Measurements from ENCODE around the gene MYCBPAP.

Gene MYCBPAP, protein sequence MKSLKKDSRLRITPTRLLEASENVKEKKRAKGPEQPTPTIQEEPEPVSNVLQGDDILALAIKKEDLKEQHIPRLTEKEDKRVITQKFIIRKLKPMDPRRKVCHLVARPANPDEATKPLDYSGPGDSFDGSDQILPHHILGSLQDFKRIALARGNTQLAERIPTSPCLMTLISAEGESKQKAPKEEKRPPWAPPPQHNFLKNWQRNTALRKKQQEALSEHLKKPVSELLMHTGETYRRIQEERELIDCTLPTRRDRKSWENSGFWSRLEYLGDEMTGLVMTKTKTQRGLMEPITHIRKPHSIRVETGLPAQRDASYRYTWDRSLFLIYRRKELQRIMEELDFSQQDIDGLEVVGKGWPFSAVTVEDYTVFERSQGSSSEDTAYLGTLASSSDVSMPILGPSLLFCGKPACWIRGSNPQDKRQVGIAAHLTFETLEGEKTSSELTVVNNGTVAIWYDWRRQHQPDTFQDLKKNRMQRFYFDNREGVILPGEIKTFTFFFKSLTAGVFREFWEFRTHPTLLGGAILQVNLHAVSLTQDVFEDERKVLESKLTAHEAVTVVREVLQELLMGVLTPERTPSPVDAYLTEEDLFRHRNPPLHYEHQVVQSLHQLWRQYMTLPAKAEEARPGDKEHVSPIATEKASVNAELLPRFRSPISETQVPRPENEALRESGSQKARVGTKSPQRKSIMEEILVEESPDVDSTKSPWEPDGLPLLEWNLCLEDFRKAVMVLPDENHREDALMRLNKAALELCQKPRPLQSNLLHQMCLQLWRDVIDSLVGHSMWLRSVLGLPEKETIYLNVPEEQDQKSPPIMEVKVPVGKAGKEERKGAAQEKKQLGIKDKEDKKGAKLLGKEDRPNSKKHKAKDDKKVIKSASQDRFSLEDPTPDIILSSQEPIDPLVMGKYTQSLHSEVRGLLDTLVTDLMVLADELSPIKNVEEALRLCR

DNA sequence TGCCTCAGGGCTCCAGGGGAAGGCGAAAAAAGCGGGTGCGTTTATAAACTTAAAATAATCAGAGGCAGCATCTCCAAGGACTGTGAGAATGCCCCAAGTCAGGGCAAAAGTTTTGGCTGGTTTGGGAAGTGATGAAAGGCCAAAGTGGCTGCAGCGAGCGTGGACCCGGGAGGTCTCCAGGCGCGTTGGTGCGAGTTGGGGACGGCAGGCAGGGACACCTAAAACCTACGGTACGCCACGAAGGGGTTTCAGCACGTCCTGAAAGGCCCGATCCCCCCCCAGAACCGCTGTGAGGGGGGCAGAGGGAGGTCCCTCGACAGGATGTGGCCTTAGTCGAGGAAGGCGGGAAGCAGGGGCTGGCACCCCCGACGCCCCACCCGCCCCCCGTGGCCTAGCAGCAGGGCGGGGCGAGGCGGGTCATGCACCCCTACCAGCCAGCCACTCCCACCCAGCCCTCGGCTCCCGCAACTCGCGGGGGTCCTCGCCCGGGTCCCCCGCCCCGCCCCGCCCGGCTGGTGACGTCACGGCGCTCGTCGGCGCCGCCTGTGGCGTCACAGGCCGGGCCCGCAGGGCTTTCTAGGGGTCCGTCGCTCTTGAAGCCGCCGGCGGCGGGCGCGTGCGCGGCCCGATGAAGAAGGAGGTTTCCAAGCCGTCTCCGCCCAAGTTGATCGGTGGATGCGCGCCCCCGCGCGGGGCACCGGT, at the start of gene MYCBPAP:
TSS of gene MYCBPAP (plus strand) at position 569 of the 702 bp plus-strand sequence. CDS start 236 bp downstream, outside the sequence.
- DNase-seq, result no peak

DNA sequence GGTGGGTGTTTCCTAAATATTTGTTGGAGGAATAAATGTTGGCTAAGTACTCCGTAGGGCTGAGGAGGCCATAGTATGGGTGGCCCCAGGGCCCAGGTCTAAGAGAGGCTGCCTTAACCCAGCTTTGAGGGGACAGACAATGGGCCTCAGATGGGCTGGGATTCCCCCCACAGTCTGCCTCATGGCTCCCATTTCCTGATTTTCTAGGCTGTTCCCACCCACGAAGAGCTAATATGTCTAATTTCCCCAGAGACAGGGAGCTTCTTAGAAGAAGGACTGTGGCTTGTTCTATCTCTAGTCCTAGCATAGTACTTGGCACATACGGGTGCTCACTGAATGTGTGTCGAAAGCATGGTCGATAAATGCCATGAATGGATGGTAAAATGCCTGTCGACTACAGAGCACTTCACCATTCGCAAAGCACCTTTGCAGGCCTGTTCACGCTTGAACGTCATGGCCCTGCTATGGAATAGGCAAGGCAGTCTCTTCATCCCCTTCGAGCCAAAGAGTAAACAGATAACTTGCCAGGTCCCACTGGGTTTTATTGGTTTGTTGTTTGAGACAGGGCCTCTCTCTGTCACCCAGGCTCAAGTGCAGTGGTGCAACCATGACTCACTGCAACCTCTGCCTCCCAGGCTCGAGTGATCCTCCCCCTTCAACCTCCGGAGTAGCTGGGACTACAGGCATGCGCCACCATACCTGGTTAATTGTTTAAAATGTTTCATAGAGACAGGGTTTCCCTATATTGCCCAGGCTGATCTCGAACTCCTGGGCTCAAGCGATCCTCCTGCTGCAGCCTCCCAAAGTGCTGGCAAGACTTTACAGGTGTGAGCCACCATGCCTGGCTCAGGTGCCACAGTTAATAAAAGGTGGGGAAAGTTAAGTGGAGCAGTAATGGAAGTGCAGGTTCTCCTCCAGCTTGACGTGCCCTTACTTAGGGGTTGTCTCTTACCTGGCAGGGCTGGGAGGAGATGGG, 49.2 kb upstream of the MYCBPAP start:
- DNase-seq, result no peak

DNA sequence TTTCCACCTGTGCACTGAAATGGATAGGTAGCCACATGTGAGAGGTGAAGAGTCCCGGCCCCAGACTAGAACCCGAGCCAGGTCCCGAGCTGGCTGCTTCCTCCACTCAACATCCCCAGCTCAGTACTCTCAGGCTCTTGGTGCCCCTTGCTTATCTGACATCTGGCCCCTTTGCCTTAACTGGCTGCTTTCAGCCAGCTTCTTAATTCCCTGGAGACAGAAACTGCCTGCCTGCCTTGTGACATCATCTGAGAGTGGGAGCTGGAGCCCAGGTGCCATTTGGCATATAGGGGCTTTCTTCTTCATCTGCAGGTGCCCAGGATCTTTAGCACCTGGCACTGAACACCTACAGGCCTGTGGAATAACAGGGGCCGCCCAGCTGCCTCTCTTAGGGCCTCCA, 48.5 kb upstream of the MYCBPAP start:
- DNase-seq, result peak; percentile 99

DNA sequence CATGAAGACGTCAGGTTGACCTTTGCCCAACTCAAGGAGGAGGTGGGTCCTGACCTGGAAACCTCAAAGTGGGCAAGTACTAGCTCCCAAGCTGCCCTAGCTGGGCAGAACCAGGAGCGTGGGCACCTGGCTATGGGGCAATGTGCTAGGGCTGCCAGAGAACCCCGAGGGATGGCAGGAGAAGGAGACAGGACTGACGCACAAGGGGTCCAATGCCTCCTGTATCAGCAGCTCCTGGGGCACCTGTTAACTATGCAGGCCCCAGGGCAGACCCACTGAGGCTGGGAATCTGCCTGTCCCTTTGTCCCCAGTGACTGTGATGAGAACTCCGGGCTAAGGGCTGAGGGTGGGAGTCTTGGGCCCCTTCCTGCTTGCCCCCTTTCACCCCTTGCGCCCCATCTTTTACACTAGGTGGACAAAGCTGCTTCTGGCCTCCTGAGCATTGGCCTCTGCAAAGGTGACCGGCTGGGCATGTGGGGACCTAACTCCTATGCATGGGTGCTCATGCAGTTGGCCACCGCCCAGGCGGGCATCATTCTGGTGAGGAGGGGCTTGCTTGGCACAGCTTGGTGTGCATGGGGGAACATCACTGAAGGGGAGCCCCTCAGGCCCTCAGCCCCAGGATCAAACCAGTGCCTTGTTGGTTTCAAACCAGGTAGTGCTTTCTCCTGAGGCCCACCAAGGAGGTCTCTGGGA, 47.3 kb upstream of the MYCBPAP start:
- DNase-seq, result no peak

DNA sequence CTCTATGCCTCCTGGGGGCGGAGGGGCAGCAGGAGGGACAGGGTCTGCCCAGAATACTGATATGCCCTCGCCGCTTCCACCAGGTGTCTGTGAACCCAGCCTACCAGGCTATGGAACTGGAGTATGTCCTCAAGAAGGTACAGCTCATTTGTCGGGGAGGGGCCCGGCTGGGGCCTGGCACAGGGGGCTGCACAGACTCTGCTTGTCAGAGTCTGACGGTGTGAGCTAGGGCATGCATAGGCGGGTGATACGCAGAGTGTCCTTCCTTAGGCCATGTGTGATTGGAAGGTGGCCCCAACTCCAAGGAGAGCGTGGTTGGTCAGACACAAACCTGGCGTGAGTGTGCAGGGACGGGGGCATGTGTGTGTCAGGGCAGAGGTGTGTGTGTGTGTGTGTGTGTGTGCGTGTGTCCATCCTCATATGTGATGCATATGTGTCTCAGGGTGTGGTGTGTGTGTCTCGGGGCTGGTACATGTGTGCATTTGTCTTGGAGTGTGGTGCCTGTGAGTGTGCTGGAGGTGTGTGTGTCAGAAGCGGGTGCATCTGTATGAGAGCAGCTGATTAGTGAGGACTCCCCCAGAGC, 46.6 kb upstream of the MYCBPAP start:
- no peak for DNase-seq

DNA sequence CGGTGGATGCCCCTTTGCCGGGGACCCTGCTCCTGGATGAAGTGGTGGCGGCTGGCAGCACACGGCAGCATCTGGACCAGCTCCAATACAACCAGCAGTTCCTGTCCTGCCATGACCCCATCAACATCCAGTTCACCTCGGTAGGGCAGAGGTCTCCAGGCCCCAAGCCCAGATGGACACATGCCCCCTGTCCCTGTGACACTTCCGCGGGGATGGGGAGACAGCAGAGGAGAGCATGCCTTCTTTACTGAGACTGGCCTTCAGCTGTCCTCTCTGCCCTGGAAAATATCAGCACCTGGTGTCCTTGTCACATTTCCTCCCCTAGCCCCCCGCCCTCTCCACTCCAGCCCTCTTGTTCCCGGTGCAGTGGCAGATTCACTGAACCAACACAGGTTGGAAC, 45.8 kb upstream of the MYCBPAP start:
- DNase-seq, result no peak

DNA sequence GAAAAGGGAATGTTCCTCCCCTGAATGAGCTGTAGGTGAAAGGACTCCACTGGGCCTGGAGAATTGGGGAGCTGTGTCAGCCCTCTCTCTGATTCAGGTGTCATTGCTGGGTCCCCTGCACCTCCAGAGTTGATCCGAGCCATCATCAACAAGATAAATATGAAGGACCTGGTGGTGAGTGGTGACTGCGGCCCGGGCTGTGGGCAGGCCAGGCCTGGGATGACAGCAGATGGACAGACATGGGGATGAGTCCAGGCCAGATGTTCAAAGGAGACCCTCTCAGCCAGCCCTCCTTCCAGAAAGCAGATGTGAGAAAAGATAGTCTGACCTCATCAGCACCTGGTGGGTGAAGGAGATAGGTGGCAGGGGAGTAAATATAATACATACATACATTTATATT, 44.1 kb upstream of the MYCBPAP start:
- DNase-seq, result no peak

DNA sequence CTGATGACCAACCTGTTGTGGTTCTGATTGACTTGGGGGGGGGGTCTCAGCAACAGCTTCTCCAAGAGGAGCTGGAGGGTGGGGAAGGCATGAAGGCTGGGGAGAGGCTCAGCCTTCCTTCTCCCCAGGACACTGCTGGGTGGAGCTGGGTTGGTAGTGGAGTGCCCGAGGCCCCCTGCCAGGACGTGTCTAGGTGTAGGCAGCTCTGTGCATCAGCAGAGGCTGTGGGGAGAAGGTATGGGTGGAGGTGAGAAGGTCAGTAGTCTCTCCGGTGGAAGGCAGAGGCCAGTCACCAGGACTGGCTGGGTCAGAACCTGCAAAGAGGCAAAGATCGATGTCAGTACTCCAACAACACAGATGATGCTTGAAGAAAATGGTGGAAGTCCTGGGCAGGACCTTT, 43.5 kb upstream of the MYCBPAP start:
- DNase-seq, result no peak

DNA sequence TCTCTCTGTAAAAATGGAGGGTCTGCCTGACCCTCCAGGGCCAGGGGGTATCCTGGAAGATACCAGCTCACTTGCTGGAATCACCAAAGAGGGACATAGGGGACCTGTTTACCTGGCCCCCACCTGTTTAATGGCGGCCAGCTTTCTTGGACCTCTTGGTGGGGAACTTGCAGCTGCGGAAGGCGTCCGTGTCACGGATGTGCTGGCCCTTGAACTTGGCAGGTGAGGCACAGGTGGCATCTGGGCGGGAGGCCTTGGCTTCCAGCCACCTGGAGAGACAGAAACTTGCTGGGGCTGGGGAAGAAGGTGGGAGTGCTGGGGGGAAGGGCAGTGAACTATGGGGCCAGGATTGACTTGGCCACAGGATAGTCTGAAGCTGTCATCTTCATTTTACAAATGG, 43.1 kb upstream of the MYCBPAP start:
- DNase-seq, result peak; percentile 60

DNA sequence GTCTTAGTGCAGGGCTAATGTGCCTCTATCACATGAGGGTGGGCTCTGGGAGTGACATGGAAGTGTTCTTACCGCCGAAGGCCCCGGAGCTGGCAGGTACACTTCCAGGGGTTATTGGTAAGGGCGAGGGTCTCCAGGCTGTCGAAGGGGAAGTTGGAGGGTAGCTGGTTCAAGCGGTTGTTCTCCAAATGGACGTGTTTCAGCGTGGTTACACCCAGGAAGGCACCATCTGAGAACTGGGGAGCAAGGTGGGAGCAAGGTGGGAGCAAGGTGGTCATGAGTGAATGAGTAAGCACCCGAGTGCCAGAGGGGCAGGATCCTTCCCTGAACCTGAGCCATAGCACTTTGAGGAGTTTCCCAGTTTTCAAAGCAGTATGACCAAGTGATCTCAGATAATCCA, 42.6 kb upstream of the MYCBPAP start:
- peak; percentile 54 for DNase-seq

DNA sequence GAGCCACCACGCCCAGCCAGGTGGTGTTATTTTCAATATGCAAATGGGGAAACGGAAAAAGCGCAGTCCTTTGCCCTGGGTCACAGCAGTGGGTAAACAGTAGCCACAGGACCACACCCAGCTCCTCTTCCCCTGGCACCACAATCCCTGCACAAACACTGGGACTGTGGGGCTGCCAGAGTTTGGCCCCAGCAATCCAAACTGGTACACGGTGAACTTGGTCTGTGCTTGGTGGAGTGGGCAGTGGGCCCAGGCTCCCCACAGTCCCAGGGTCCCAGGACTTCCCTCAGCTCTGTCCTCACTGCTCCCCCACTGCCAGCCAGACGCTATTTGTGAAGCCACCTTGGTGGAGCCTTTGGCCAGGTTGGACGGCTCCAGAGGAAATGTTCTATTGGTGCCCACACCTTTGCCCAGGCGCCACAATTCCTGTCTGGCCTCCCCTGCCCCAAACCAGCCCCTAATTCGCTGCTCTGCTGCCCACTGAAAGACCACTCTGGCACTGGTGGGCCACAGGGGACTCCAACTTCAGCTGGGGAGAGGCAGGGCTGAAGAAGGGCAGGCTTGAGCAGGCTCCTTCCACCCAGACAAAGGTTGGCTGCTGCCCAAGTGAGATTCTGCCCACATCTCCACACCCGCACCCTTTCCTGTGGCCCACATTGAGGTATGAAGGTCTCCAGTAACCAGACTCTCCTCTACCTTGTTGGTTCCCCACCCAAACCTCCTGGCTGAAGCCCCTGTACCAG, 41.7 kb upstream of the MYCBPAP start:
- DNase-seq, result no peak

DNA sequence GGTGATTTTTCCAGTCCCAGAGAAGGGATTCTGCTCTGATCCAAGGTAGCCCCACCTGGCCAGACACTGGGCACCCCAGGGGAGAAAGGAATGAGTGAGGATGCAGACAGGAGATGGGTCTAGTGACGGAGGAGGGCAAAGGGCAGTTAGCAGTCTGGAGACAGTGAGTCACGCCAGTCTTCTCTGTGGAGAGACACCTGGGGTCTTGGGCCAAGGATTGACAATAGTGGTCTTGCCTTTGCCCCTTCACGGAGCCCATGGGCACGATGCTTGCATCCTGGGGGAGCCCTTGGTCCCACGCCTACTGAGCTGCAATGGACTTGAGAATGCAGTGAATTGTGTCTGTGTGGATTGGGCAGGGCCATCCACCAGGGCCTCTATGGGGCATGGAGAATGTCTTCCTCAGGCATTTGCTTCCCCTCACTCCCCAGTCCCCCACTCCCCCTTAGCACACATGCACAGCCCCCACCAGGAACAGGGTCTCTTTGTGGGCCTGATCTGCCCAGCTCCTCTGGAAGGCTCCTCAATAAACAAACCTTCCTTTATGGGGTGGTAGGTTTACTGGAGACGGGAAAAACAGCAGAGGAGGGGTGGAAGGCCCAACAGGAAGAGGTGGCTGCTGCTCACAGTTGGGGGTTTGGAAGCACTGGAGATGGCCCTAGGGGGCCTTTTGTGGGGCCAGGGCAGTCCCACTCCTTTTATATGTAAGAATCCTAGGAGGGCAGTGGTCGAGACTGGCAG, 41.0 kb upstream of the MYCBPAP start:
- no peak for DNase-seq

DNA sequence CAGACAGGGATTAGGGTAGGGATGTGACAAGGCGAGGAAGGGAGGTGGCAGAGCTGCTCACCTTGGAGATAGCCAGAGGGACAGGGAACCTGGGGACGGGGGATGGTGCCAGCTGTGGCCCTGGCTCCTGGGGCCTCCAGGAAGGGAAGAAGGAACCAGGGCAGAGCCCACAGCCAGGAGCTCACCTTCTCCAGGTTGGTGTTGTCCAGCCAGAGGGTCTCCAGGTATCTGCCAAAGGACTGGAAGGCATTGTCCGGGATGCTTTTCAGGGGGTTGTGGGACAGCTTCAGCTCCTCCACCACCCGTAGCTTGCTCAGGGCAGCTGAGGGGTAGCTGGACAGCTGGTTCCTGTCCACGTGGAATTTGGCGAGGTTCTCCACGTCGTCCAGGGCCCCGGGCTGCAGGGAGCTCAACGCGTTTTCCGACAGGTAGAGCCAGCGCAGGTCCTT, 40.4 kb upstream of the MYCBPAP start:
- no peak for DNase-seq

DNA sequence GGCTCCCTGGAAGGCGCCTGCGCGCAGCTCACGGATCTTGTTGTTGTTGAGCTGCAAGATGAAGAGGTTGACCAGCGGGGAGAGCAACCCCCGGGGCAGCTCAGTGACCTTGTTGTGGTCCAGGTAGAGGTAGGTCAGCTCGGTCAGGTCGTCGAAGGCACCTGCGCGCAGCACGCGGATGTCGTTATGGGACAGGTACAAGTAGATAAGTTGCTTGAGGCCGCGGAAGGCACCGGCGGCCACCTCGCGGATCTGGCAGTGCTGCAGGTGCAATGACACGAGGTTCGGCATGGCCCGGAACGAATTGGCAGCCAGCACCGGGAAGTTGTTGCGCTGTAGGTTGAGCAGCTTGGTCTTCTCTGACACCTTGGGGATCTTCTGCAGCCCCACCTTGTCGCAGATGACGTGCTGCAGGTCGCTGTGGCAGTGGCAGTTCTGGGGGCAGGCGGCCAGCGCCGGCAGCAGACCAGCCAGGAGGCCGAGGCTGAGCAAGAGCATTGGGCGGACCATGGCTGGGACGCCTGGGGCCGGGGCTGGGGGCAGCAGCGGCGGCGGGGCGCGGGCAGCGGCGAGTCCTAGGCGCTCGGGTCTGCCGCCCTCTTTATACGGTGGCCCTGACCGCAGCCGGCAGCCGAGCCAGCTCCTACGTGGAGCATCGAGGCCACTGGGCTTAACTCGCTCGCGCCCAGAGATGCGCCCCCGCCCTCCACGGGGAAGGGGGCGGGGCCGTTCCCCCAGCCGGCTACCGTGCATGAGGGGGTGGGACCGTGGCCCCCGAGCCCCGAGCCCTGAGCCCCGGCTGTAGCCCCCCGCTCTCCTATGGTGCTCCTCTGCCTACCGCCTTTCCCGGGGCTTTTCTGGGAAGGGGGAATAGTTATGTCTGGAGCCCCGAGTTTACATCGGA, 39.7 kb upstream of the MYCBPAP start, which contains the start of gene CHAD:
TSS of gene CHAD (minus strand) at position 577 of the 904 bp plus-strand sequence. CDS start at position 510, 67 bp downstream.
- no peak for DNase-seq

DNA sequence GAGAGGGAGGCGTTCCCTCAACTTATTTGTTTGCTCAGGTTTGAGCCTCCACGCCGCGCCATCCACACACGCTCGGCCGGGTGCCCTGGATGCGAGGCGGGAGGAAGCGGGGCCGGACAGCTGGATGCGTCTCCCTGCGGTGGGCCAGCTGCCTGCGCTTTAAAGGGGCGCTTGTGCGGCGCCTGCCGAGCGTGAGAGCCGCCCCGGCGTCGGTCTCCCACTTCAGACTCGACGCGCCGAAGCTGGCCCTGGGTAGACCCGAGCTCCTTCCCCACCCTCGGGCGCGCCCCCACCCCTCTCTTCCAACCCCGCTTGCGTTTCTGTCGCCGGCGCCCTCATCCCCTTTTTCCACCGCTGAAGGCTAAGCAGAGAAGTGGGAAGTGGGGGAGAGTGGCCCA, 39.0 kb upstream of the MYCBPAP start:
- no peak for DNase-seq

DNA sequence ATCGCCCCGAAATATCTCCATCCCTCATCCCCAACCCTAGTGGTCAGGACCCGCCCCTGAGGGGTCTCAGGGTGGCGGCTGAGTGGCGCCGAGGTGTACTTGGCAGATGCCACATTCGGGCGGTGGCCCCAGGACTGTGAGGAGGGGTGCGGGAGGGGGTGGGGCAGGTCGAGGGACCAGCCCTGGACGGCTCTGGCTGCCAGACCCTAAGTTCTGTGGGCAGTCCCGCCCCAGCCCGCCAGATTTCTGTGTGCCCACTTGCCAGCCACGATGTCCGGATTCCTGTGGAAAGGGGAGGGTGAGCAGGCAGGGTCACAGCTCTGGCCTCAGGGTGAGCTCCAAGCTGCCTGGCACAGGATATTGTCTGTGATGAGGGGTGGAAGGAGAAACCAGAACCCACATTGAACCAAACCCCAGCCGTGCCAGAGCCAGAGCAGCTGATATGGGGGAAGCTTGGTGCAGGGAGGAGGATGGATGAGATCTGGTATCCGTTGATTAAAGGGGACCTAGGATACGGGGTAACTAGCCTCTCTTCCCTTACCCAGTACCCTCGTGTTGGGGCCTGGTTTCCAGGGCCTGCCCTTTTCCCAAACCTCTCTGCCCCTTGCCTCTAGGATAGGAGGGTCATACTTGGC, 38.5 kb upstream of the MYCBPAP start:
- DNase-seq, result no peak

DNA sequence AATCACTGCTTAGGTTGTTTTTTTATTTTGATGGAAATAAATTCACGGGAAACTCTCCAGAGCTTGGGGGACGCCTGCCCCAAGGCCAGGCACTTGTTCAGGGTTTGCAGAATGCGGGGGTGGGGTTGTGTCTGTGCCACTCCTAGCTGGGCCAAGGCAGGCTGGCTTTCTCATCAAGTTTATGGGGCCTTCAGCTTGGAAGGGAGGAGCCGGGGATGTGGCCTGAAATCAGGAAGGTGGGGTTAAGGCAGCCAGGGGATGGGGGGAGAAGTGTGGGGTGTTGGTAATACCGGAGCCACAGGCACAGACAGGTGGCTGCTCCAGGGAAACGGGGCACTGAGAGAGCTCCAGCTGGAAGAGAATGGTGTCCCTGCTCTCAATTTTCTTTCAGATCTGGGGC, 37.8 kb upstream of the MYCBPAP start:
- peak; percentile 84 for DNase-seq

All from NCI-H2171 treated with DMSO at 0.1 percent for 48 hours (cell line).